Lung (tissue), 12 donors: Measurements from ENCODE around the gene GRIK1. TPM values are rescaled to one million over a fixed set of nuclear protein-coding genes. Genes with fewer than 3 reads are reported as not detected.
A peak's percentile ranks its signal among the peaks of the same experiment; 100 is the strongest.

Source experiments
- ATAC-seq: fragments of 200-7000 bp; cut with Tn5 transposase; one replicate; pipeline ENCODE4 v1.9.1; 2020; ENCODE audit warnings: moderate number of reproducible peaks; ENCODE audit not compliant: insufficient read depth, low FRiP score
- DNase-seq, 3 donors: peaks; one replicate each; pipeline ENCODE4 v3.0.0-alpha.2; 2013 to 2017
- H3K27ac ChIP-seq, 2 donors: one replicate each; pipeline ENCODE4 v1.5.1; 2013; ENCODE audit warnings: mild to moderate bottlenecking in 2 of 2, moderate library complexity in 2 of 2, control low read depth in 1 of 2, inconsistent platforms in 1 of 2, low read depth in 1 of 2, low read length in 1 of 2
- H3K27me3 ChIP-seq, 3 donors: one replicate each; pipeline ENCODE4 v1.5.1; 2013; ENCODE audit warnings: low read length in 2 of 3; ENCODE audit not compliant: control insufficient read depth in 3 of 3, insufficient read depth in 3 of 3
- H3K36me3 ChIP-seq, 4 donors: one replicate each; pipeline ENCODE4 v1.5.1; 2013; ENCODE audit warnings: low read length in 4 of 4, mild to moderate bottlenecking in 1 of 4, moderate library complexity in 1 of 4; ENCODE audit not compliant: control insufficient read depth in 4 of 4, insufficient read depth in 4 of 4
- H3K4me1 ChIP-seq, 5 donors: one replicate each; pipeline ENCODE4 v1.5.1; 2013; ENCODE audit warnings: low read length in 5 of 5, mild to moderate bottlenecking in 2 of 5, moderate library complexity in 1 of 5; ENCODE audit not compliant: control insufficient read depth in 5 of 5, insufficient read depth in 5 of 5
- H3K4me3 ChIP-seq: one replicate; pipeline ENCODE4 v1.5.1; 2013; ENCODE audit warnings: mild to moderate bottlenecking, control low read depth, moderate library complexity
- H3K9ac ChIP-seq, 2 donors: one replicate each; pipeline ENCODE4 v1.5.1; 2013; ENCODE audit warnings: low read length in 2 of 2, control low read depth in 1 of 2; ENCODE audit not compliant: insufficient read depth in 1 of 2
- H3K9me3 ChIP-seq, 4 donors: one replicate each; pipeline ENCODE4 v1.5.1; 2013; ENCODE audit warnings: low read length in 3 of 4, mild to moderate bottlenecking in 1 of 4, moderate library complexity in 1 of 4; ENCODE audit not compliant: control insufficient read depth in 4 of 4, insufficient read depth in 3 of 4
- CTCF ChIP-seq: IDR thresholded peaks from 2 replicates; pipeline ENCODE4 v1.5.1; 2012; ENCODE audit warnings: mild to moderate bottlenecking; ENCODE audit errors: control extremely low read depth, extremely low read depth
- WGBS, 2 donors: extraction: QIAGEN DNeasy Blood & Tissue Kit; methylation state at CpG; one replicate each; pipeline ENCODE4 v1.1.7; 2013; 5-methylcytosine and 5-hydroxymethylcytosine counted together
- polyA plus RNA-seq, 2 donors: library from polyadenylated mRNA; stranded (reverse); fragments of 200-250 nt; gene quantifications; one replicate each; pipeline ENCODE4 v1.2.1, GENCODE V29; 2013
- total RNA-seq, 2 donors: library from RNA; depleted of rRNA in 1 of 2; stranded (reverse); fragments of >200 nt in 1 of 2; gene quantifications; one replicate each; pipeline ENCODE4 v1.2.1, GENCODE V29; 2014 to 2021
- donor health status: control.
- donor health status: control.
- donor health status: Bipolar disorder and iron deficiency.
- donor health status: healthy.
- donor health status: DM: yes; HTN: yes; CAD: no.

Gene GRIK1
- total and polyA plus RNA-seq, 4 donors: 0.26 TPM; not detected in 3

DNA sequence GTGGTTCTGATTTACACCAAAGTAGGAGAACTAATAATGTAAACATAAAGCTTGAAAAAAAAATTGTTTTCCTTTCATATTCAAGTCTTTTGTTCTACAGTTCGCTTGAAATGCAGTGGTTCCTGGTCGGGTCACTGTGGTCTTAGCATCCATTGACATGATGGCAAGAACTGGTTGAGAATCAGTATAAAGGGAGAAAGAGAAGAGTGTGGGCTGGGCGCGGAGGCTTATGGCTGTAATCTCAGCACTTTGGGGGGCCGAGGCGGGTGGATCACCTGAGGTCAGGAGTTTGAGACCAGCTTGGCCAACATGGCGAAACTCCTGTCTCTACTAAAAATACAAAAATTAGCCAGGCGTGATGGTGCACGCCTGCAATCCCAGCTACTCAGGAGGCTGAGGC is 390.2 kb downstream of the GRIK1 start:
- peaks cover 0 to 8% (median 0%) of the 10 kb centered on the region in 5 donors for H3K4me1 ChIP-seq
- no peak overlapping the region for H3K9ac ChIP-seq
- H3K36me3 ChIP-seq: no peaks in the 10 kb centered on the region
- H3K27me3 ChIP-seq: no peaks in the 10 kb centered on the region
- WGBS, 2 donors: 95 to 97% methylated on average over 9 of the region's 9 CpGs
- TF ChIP-seq CTCF: no peak
- no peak for DNase-seq
- no peak overlapping the region for H3K27ac ChIP-seq
- H3K9me3 ChIP-seq: peaks cover 0 to 1% (median 0%) of the 10 kb centered on the region in 4 donors
- H3K4me3 ChIP-seq: no peak overlapping the region
- ATAC-seq: no peak

DNA sequence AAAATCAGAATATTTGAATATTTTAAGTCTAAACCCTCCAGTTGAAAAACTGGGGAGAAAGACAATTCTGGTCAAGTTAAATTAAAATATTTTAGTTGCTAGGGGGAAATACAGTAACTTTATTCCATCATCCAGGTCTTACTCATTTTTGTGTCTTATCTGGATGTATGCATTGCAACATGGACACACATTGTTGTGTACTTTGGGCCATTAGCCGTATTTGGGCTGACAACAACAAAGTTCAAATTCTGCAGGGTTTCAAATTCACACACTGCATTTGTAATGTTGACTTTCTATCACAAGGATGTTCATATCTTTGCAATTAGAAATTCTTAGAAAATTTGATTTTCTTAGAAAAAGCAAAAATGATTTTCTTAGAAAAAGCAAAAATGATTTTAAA is 391.8 kb downstream of the GRIK1 start:
- Histone ChIP-seq H3K4me3 (no peak overlapping the region), H3K27me3 (no peaks in the 10 kb centered on the region), H3K36me3 (no peaks in the 10 kb centered on the region), H3K4me1 (peaks cover 0 to 8% (median 0%) of the 10 kb centered on the region in 5 donors), H3K9me3 (peaks cover 0 to 1% (median 0%) of the 10 kb centered on the region in 4 donors), H3K27ac (no peak overlapping the region), H3K9ac (no peak overlapping the region)
- ATAC-seq (no peak), DNase-seq (no peak)
- 97 to 98% methylated on average over 1 of the region's 1 CpG for WGBS, 2 donors
- no peak for TF ChIP-seq CTCF

GRCh38 chr21:29546071-29546470 is 393.7 kb downstream of the GRIK1 start:
- no peak overlapping the region for H3K27ac ChIP-seq
- no peaks in the 10 kb centered on the region for H3K36me3 ChIP-seq
- 89 to 95% methylated on average over 3 of the region's 3 CpGs for WGBS, 2 donors
- ATAC-seq: no peak
- H3K9ac ChIP-seq: no peak overlapping the region
- no peak for TF ChIP-seq CTCF
- peaks cover 0 to 1% (median 0%) of the 10 kb centered on the region in 4 donors for H3K9me3 ChIP-seq
- no peak overlapping the region for H3K4me3 ChIP-seq
- peaks cover 0 to 8% (median 0%) of the 10 kb centered on the region in 5 donors for H3K4me1 ChIP-seq
- peak in 2 of 3 donors; percentile 19 to 57 for DNase-seq
- H3K27me3 ChIP-seq: no peaks in the 10 kb centered on the region

DNA sequence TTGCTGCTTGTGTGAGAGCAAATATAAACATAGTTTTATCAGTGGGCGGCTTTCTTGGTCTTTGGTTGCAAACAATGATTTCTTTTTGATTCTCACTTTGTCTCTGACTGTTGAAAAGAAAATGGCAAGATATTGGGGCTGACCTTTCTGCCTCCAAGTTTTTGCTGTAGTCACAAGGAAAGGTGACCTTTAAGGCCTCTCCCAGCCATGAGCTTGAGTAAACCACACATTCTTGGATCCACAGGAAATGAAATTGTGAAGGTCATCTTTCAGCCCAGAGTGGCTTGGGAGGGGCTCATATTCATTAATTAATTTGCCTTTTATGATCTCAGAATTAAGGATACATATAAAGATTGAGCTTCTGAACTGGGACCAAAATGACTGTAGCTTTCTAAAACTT is 399.5 kb downstream of the GRIK1 start:
- no peak overlapping the region for H3K4me3 ChIP-seq
- TF ChIP-seq CTCF: no peak
- no peaks in the 10 kb centered on the region for H3K36me3 ChIP-seq
- no peak for DNase-seq
- peaks cover 0 to 2% (median 0%) of the 10 kb centered on the region in 4 donors for H3K9me3 ChIP-seq
- no peak overlapping the region for H3K27ac ChIP-seq
- WGBS, 2 donors: 77 to 88% methylated on average over 1 of the region's 1 CpG
- ATAC-seq: no peak
- no peaks in the 10 kb centered on the region for H3K27me3 ChIP-seq
- H3K4me1 ChIP-seq: no peaks in the 10 kb centered on the region
- no peak overlapping the region for H3K9ac ChIP-seq
